HepG2 (cell line): ENCODE results near the gene NYNRIN. TPM values are rescaled to one million over a fixed set of nuclear protein-coding genes. Genes with fewer than 3 reads are reported as not detected.

Experiments
- CHD2 ChIP-seq: IDR thresholded peaks from 2 replicates; pipeline ENCODE4 v1.6.1; 2011; ENCODE audit warnings: low read depth, low read length, improper control_type of control experiment
- HNRNPLL ChIP-seq: fragments of 200-400 bp; formaldehyde crosslinking; IDR thresholded peaks from 2 replicates; pipeline ENCODE4 v1.6.1; 2017; ENCODE audit warnings: mild to moderate bottlenecking, low read depth, low read length; ENCODE audit not compliant: poor library complexity, severe bottlenecking
- HOXA3 ChIP-seq: sonication (generic); formaldehyde crosslinking; IDR thresholded peaks from 2 replicates; pipeline ENCODE4 v1.5.0; 2020; ENCODE audit warnings: missing genetic modification reagents
- KDM5B ChIP-seq: sonication (generic); formaldehyde crosslinking; IDR thresholded peaks from 2 replicates; pipeline ENCODE4 v1.4.0; 2020; ENCODE audit warnings: missing genetic modification reagents, mild to moderate bottlenecking, borderline replicate concordance
- LCORL ChIP-seq, 2 experiments: fragments of 450-650 bp in 1 of 2; sonication (generic) in 1 of 2; formaldehyde crosslinking in 1 of 2; IDR thresholded peaks; 2 replicates each; pipeline versions ENCODE4 v1.5.0 to v1.6.1; 2017 to 2020; ENCODE audit warnings: antibody characterized with exemption in 1 of 2, missing genetic modification reagents in 1 of 2
- MEF2D ChIP-seq: sonication (generic); formaldehyde crosslinking; IDR thresholded peaks from 2 replicates; pipeline ENCODE4 v1.5.1; 2020; ENCODE audit warnings: mild to moderate bottlenecking, missing genetic modification reagents
- MYNN ChIP-seq: sonication (generic); formaldehyde crosslinking; IDR thresholded peaks from 2 replicates; pipeline ENCODE4 v1.4.0; 2020; ENCODE audit warnings: mild to moderate bottlenecking, low read depth, missing genetic modification reagents
- SUZ12 ChIP-seq: fragments of 150-350 bp; IDR thresholded peaks from 2 replicates; pipeline ENCODE4 v1.6.1; 2014; ENCODE audit warnings: low read depth, low read length
- TEAD3 ChIP-seq: optimal IDR thresholded peaks from 2 replicates; pipeline ENCODE3; 2016; ENCODE audit warnings: borderline replicate concordance
- ZMAT3 ChIP-seq: sonication (generic); formaldehyde crosslinking; conservative IDR thresholded peaks from 2 replicates; pipeline ENCODE4 v1.7.0; 2021; ENCODE audit warnings: missing genetic modification reagents
- ZNF235 ChIP-seq: sonication (generic); formaldehyde crosslinking; IDR thresholded peaks from 2 replicates; pipeline ENCODE4 v1.8.1; 2023; ENCODE audit warnings: mild to moderate bottlenecking, missing genetic modification reagents, borderline replicate concordance
- ZNF547 ChIP-seq: sonication (generic); formaldehyde crosslinking; IDR thresholded peaks from 2 replicates; pipeline ENCODE4 v1.5.1; 2020; ENCODE audit warnings: mild to moderate bottlenecking, missing genetic modification reagents
- ZNF850 ChIP-seq: sonication (generic); formaldehyde crosslinking; conservative IDR thresholded peaks from 2 replicates; pipeline ENCODE4 v1.9.0; 2021; ENCODE audit warnings: mild to moderate bottlenecking, missing genetic modification reagents
- polyA plus RNA-seq, 8 experiments: library from polyadenylated mRNA; depleted of rRNA in 3 of 8; stranded (reverse) in 7 of 8; unstranded in 1 of 8; fragments of >200 nt; fragmentation: Illumina TruSeq in 4 of 8; extraction: Trizol in 4 of 8; gene quantifications; 2 replicates each; pipeline versions ENCODE4 v1.2.1 to v1.2.3, GENCODE V29; 2011 to 2016; ENCODE audit warnings: low read depth in 4 of 8, missing spikeins in 1 of 8, mixed read lengths in 1 of 8; ENCODE audit not compliant: insufficient read depth in 1 of 8
- total RNA-seq, 5 experiments: library from RNA; depleted of rRNA; stranded (reverse); fragments of >200 nt; fragmentation: Illumina TruSeq; extraction: Trizol; gene quantifications; 2 replicates each; pipeline ENCODE4 v1.2.3, GENCODE V29; 2016; ENCODE audit warnings: low read depth in 1 of 5
- TF ChIP-seq, protein P1 (sequence below): sonication (generic); formaldehyde crosslinking; IDR thresholded peaks from 2 replicates; pipeline ENCODE4 v1.4.0; 2020; ENCODE audit warnings: missing genetic modification reagents
- TF ChIP-seq, protein P2 (sequence below): sonication (generic); formaldehyde crosslinking; IDR thresholded peaks from 2 replicates; pipeline ENCODE4 v1.5.0; 2020; ENCODE audit warnings: missing genetic modification reagents
- TF ChIP-seq, protein P3 (sequence below): sonication (generic); formaldehyde crosslinking; IDR thresholded peaks from 2 replicates; pipeline ENCODE4 v1.8.1; 2023; ENCODE audit warnings: mild to moderate bottlenecking, inconsistent platforms, moderate library complexity, missing genetic modification reagents, borderline replicate concordance
- TF ChIP-seq, protein P4 (sequence below): sonication (generic); formaldehyde crosslinking; IDR thresholded peaks from 2 replicates; pipeline ENCODE4 v1.4.0; 2020; ENCODE audit warnings: missing genetic modification reagents
- TF ChIP-seq, protein P5 (sequence below): sonication (generic); formaldehyde crosslinking; IDR thresholded peaks from 2 replicates; pipeline ENCODE4 v1.4.0; 2020; ENCODE audit warnings: missing genetic modification reagents, mild to moderate bottlenecking, borderline replicate concordance
- TF ChIP-seq, protein P6 (sequence below): sonication (generic); formaldehyde crosslinking; IDR thresholded peaks from 2 replicates; pipeline ENCODE4 v1.4.0; 2020; ENCODE audit warnings: missing genetic modification reagents, low read depth, mild to moderate bottlenecking, borderline replicate concordance

NYNRIN gene
- total and polyA plus RNA-seq, 2 of the 13 experiments (the other 11 are each of a cell fraction or from before 2014, with no cell fraction given) = 0.63 to 1.1 TPM

DNA sequence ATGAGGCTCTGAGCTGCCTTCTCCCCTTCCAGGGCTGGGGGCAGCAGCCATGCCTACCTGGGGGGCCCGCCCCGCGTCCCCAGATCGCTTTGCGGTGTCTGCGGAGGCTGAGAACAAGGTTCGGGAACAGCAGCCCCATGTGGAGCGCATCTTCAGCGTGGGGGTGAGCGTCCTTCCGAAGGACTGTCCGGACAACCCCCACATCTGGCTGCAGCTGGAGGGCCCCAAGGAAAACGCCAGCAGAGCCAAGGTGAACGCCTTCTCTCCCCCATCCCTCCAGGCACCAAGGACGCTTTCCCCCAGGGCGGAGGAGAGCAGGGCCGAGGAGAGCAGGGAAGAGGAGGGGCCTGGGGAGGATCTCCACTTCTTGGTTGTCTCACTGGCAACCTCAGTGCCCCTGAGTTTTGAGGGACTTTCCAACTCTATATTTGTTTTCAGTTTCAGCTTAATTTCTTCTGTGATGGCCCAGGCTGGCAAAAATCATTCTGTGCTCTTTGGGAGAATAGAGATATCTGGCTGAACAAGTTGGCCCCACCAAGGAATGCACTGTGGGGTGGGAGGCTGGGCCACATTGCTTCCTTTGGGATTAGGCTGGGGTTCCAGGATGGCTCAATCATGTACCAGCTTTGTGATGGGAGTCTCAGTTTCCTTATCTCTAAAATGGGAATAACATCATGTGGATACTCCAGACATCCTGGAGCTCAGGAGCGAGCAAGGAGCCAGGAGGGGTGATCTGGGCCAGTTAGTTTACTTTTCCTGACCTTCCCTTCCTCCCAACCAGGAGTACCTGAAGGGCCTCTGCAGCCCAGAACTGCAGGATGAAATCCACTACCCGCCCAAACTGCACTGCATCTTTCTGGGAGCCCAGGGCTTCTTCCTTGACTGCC is 32.1 kb downstream of the NYNRIN start (continued):
- TF ChIP-seq, protein P1, sequence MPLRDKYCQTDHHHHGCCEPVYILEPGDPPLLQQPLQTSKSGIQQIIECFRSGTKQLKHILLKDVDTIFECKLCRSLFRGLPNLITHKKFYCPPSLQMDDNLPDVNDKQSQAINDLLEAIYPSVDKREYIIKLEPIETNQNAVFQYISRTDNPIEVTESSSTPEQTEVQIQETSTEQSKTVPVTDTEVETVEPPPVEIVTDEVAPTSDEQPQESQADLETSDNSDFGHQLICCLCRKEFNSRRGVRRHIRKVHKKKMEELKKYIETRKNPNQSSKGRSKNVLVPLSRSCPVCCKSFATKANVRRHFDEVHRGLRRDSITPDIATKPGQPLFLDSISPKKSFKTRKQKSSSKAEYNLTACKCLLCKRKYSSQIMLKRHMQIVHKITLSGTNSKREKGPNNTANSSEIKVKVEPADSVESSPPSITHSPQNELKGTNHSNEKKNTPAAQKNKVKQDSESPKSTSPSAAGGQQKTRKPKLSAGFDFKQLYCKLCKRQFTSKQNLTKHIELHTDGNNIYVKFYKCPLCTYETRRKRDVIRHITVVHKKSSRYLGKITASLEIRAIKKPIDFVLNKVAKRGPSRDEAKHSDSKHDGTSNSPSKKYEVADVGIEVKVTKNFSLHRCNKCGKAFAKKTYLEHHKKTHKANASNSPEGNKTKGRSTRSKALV = no peak
- no peak for TF ChIP-seq ZNF850
- TF ChIP-seq ZNF547 (CRISPR knock-in tag) = 0 out of 2 replicates have a peak, but pooled peaks have one; percentile 24
- TF ChIP-seq, protein P2, sequence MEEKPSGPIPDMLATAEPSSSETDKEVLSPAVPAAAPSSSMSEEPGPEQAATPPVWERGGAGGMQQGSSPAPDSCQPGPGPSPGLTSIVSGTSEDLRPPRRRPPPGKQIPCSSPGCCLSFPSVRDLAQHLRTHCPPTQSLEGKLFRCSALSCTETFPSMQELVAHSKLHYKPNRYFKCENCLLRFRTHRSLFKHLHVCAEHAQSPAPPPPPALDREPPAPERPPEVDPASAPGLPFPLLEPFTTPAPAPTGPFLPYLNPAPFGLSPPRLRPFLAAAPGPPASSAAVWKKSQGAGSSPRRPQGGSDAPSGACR (CRISPR knock-in tag) = peak; percentile 19; the same call in 1 of the 2 replicates
- TF ChIP-seq, protein P3, sequence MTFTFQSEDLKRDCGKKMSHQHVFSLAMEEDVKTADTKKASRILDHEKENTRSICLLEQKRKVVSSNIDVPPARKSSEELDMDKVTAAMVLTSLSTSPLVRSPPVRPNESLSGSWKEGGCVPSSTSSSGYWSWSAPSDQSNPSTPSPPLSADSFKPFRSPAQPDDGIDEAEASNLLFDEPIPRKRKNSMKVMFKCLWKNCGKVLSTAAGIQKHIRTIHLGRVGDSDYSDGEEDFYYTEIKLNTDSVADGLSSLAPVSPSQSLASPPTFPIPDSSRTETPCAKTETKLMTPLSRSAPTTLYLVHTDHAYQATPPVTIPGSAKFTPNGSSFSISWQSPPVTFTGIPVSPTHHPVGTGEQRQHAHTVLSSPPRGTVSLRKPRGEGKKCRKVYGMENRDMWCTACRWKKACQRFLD (CRISPR knock-in tag) = peak; percentile 76; the same call in 1 of the 2 replicates
- 0 out of 2 replicates have a peak, but pooled peaks have one; percentile 11 for TF ChIP-seq MYNN
- TF ChIP-seq KDM5B (CRISPR knock-in tag) = peak; percentile 44; the same call in 1 of the 2 replicates
- TF ChIP-seq MEF2D (CRISPR knock-in tag) = 0 out of 2 replicates have a peak, but pooled peaks have one; percentile 64
- TF ChIP-seq TEAD3 (CRISPR knock-in tag) = no peak
- TF ChIP-seq SUZ12 = no peak
- TF ChIP-seq, protein P4, sequence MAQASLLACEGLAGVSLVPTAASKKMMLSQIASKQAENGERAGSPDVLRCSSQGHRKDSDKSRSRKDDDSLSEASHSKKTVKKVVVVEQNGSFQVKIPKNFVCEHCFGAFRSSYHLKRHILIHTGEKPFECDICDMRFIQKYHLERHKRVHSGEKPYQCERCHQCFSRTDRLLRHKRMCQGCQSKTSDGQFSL (CRISPR knock-in tag) = no peak; the same call in 1 of the 2 replicates
- TF ChIP-seq LCORL (IDR thresholded peaks at IDR 0.05) = no peak
- TF ChIP-seq LCORL (CRISPR knock-in tag; IDR thresholded peaks at IDR 0.05) = 0 out of 2 replicates have a peak, but pooled peaks have one; percentile 38
- TF ChIP-seq ZMAT3 (CRISPR knock-in tag) = no peak
- peak; percentile 83; the same call in 1 of the 2 replicates for TF ChIP-seq ZNF235
- TF ChIP-seq, protein P5, sequence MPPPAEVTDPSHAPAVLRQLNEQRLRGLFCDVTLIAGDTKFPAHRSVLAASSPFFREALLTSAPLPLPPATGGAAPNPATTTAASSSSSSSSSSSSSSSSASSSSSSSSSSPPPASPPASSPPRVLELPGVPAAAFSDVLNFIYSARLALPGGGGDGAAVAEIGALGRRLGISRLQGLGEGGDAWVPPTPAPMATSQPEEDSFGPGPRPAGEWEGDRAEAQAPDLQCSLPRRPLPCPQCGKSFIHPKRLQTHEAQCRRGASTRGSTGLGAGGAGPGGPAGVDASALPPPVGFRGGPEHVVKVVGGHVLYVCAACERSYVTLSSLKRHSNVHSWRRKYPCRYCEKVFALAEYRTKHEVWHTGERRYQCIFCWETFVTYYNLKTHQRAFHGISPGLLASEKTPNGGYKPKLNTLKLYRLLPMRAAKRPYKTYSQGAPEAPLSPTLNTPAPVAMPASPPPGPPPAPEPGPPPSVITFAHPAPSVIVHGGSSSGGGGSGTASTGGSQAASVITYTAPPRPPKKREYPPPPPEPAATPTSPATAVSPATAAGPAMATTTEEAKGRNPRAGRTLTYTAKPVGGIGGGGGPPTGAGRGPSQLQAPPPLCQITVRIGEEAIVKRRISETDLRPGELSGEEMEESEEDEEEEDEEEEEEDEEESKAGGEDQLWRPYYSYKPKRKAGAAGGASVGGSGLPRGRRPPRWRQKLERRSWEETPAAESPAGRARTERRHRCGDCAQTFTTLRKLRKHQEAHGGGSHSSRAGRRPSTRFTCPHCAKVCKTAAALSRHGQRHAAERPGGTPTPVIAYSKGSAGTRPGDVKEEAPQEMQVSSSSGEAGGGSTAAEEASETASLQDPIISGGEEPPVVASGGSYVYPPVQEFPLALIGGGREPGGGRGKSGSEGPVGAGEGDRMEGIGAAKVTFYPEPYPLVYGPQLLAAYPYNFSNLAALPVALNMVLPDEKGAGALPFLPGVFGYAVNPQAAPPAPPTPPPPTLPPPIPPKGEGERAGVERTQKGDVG (CRISPR knock-in tag) = peak; percentile 42; the same call in 1 of the 2 replicates
- no peak for TF ChIP-seq CHD2
- peak; percentile 35 for TF ChIP-seq HNRNPLL
- TF ChIP-seq, protein P6, sequence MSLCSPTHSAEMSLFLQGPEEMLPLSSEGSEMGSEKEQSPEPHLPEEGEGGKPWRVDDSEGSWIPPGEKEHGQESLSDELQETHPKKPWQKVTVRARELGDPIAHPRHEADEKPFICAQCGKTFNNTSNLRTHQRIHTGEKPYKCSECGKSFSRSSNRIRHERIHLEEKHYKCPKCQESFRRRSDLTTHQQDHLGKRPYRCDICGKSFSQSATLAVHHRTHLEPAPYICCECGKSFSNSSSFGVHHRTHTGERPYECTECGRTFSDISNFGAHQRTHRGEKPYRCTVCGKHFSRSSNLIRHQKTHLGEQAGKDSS (CRISPR knock-in tag) = no peak; the same call in 1 of the 2 replicates
- TF ChIP-seq HOXA3 = no peak
